Psoas muscle (tissue), 8 donors: ENCODE measurements around the gene SHOX. TPM values are rescaled to one million over a fixed set of nuclear protein-coding genes. Genes with fewer than 3 reads are reported as not detected.

ENCODE experiments used
- ATAC-seq, 4 donors: fragments of 200-7000 bp; cut with Tn5 transposase; one replicate each; pipeline ENCODE4 v1.9.1; 2020; ENCODE audit warnings: moderate library complexity in 3 of 4, mild to moderate bottlenecking in 2 of 4
- DNase-seq, 2 donors: peaks; one replicate each; pipeline ENCODE4 v3.0.0-alpha.2; 2020
- H3K27ac ChIP-seq: fragments of 200-600 bp; one replicate; pipeline ENCODE4 v1.8.0; 2022
- H3K27me3 ChIP-seq, 3 donors: fragments of 200-600 bp in 1 of 3; one replicate each; pipeline versions ENCODE4 v1.6.1 to v1.8.0; 2013 to 2022; ENCODE audit warnings: low read length in 2 of 3, mild to moderate bottlenecking in 2 of 3, moderate library complexity in 1 of 3; ENCODE audit not compliant: insufficient read depth in 3 of 3
- H3K36me3 ChIP-seq, 2 donors: fragments of 200-600 bp in 1 of 2; one replicate each; pipeline versions ENCODE4 v1.6.1 to v1.8.0; 2013 to 2022; ENCODE audit warnings: low read depth in 1 of 2, mild to moderate bottlenecking in 1 of 2, moderate library complexity in 1 of 2; ENCODE audit not compliant: insufficient read depth in 1 of 2
- H3K4me1 ChIP-seq: fragments of 200-600 bp; one replicate; pipeline ENCODE4 v1.8.0; 2022
- H3K4me3 ChIP-seq: fragments of 200-600 bp; one replicate; pipeline ENCODE4 v1.8.0; 2022; ENCODE audit warnings: mild to moderate bottlenecking
- H3K9me3 ChIP-seq: fragments of 200-600 bp; one replicate; pipeline ENCODE4 v1.8.0; 2022
- WGBS, 3 donors: extraction: QIAGEN DNeasy Blood & Tissue Kit; methylation state at CpG; one replicate each; pipeline versions ENCODE4 v1.1.6 to v1.1.7; 2013; 5-methylcytosine and 5-hydroxymethylcytosine counted together
- intact Hi-C, 2 donors: fragments of 100-400 bp; cut with DNase I; formaldehyde crosslinking; loops; one replicate each; pipeline versions ENCODE4 v1.11.0 to v1.14.2; 2022
- polyA plus RNA-seq, 3 donors: library from polyadenylated mRNA; stranded (reverse); fragments of 200-250 nt; gene quantifications; one replicate each; pipeline ENCODE4 v1.2.3, GENCODE V29; 2013
- total RNA-seq, 4 donors: library from RNA; stranded (reverse); fragmentation: NEBNext Ultra II Directional in 2 of 4; extraction: Animal tissue kit (Norgen Biotek cat#: 25700) in 2 of 4; gene quantifications; one replicate each; pipeline versions ENCODE4 v1.2.1 to v1.2.4, GENCODE V29; 2021 to 2023
- TF ChIP-seq, protein P1 (sequence below): fragments of 200-600 bp; IDR thresholded peaks from one replicate; pipeline ENCODE4 v1.8.0; 2022; ENCODE audit warnings: antibody characterized with exemption
- donor health status: healthy with polysubstance abuse.
- donor health status: DM: no; HTN: no; CAD: no; lungs with moderate emphysema.
- donor health status: Bipolar disorder and iron deficiency.
- donor health status: healthy.
- donor health status: DM: yes; HTN: yes; CAD: no.
- donor health status: DM: no; HTN: no; CAD: no.
- donor health status: DM: no; HTN: no; CAD: no.
- donor health status: DM: yes; HTN: yes; CAD: no.

SHOX gene
- total and polyA plus RNA-seq, 7 donors, result under 0.01 to 0.03 TPM; not detected in 5

- no peak for ATAC-seq
- H3K4me3 ChIP-seq, result no peak overlapping the region
- WGBS, 3 donors, result 55 to 65% (median 61%) methylated on average over 19 of the region's 19 CpGs
- DNase-seq, result no peak
- H3K9me3 ChIP-seq, result peaks cover 8% of the 10 kb centered on the region
- no peaks in the 10 kb centered on the region for H3K27me3 ChIP-seq
- H3K27ac ChIP-seq, result no peak overlapping the region
- H3K4me1 ChIP-seq, result no peaks in the 10 kb centered on the region
- TF ChIP-seq, protein P1, sequence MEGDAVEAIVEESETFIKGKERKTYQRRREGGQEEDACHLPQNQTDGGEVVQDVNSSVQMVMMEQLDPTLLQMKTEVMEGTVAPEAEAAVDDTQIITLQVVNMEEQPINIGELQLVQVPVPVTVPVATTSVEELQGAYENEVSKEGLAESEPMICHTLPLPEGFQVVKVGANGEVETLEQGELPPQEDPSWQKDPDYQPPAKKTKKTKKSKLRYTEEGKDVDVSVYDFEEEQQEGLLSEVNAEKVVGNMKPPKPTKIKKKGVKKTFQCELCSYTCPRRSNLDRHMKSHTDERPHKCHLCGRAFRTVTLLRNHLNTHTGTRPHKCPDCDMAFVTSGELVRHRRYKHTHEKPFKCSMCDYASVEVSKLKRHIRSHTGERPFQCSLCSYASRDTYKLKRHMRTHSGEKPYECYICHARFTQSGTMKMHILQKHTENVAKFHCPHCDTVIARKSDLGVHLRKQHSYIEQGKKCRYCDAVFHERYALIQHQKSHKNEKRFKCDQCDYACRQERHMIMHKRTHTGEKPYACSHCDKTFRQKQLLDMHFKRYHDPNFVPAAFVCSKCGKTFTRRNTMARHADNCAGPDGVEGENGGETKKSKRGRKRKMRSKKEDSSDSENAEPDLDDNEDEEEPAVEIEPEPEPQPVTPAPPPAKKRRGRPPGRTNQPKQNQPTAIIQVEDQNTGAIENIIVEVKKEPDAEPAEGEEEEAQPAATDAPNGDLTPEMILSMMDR, result no peak
- intact Hi-C loops, result no loop called here
- H3K36me3 ChIP-seq, result no peaks in the 10 kb centered on the region
These were observed 64.2 kb downstream of the SHOX start for GRCh38 chrX:694800-695199.

- TF ChIP-seq, protein P1, result no peak
- 54 to 63% (median 61%) methylated on average over 20 of the region's 20 CpGs for WGBS, 3 donors
- Histone ChIP-seq H3K4me1 (no peaks in the 10 kb centered on the region), H3K4me3 (no peak overlapping the region), H3K27ac (no peak overlapping the region), H3K27me3 (peaks cover 0 to 2% (median 0%) of the 10 kb centered on the region in 3 donors), H3K9me3 (peaks cover 8% of the 10 kb centered on the region), H3K36me3 (no peaks in the 10 kb centered on the region)
- ATAC-seq, result no peak
- intact Hi-C loops, result no loop called here
- no peak for DNase-seq
These were observed 67.6 kb downstream of the SHOX start for GRCh38 chrX:698206-698605.

DNA sequence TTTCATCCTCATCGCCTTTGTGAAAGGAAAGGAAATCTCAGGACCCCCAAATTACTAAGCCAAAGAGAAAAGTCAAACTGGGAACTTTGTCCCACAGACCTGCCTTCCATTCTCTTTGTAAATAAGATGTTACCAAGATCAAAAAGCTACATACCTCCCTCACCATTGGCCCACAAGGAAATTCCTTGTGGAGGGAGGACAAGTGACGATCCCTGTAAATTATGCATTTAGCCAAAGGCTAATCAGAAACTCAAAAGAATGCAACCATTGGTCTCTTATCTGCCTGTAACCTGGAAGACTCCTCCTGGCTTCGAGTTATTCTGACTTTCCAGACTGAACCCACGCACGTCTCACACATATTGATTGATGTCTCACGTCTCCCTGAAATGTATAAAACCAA, 70.3 kb downstream of the SHOX start:
- DNase-seq (no peak), ATAC-seq (no peak)
- H3K27ac ChIP-seq, result no peak overlapping the region
- peaks cover 3% of the 10 kb centered on the region for H3K9me3 ChIP-seq
- 52 to 56% (median 55%) methylated on average over 6 of the region's 6 CpGs for WGBS, 3 donors
- TF ChIP-seq, protein P1, result no peak
- H3K4me3 ChIP-seq, result no peak overlapping the region
- no peaks in the 10 kb centered on the region for H3K36me3 ChIP-seq
- H3K4me1 ChIP-seq, result no peaks in the 10 kb centered on the region
- H3K27me3 ChIP-seq, result peaks cover 0 to 2% (median 0%) of the 10 kb centered on the region in 3 donors
- intact Hi-C loops, result no loop called here

DNA sequence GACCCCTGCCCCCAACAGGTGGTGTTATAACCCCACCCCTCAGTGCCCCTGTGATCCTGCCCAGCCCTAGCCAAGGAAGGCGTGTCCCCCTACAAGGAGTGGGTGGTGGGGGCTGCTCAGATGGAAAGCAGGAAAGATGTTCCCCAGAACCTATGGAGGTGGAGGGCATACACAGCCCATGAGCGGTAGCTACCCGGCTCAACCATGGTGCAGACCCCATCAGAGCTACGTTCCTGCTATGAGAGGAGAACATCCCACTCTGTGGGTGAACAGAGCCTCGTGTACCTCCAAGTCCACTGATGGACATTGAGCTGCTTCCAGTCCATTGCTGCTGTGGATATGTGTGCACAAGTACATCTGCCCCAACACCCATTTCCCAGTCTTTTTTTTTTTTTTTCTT, 71.1 kb downstream of the SHOX start:
- WGBS, 3 donors, result 77 to 88% (median 85%) methylated on average over 5 of the region's 5 CpGs
- Histone ChIP-seq H3K9me3 (peaks cover 3% of the 10 kb centered on the region), H3K4me3 (no peak overlapping the region), H3K27me3 (peaks cover 0 to 2% (median 0%) of the 10 kb centered on the region in 3 donors), H3K27ac (no peak overlapping the region), H3K4me1 (no peaks in the 10 kb centered on the region), H3K36me3 (no peaks in the 10 kb centered on the region)
- DNase-seq (no peak), ATAC-seq (no peak)
- TF ChIP-seq, protein P1, result no peak
- intact Hi-C loops, result no loop called here

DNA sequence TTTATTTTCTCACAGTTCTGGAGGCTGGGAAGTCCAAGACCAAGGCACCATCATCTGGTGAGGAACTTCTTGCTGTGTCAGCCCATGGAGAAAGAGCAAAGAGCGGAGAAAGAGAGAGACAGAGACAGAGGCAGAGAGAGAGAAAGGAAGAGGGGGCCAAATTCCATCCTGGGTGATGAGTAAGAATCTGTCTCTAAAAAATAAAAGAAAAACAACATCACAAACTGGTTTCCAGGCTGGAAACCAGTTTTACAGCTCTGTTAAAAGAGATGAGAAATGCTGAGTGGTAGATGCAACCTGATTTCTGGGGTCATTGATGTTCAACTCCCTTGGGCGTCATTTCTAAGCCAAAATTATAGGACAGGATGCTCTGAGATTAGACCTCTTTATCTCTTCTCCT, 72.9 kb downstream of the SHOX start:
- WGBS, 3 donors, result 74 to 87% (median 86%) methylated on average over 2 of the region's 2 CpGs

More for the DNA sequence above, 72.9 kb downstream of the SHOX start:
- TF ChIP-seq, protein P1, result no peak
- H3K27ac ChIP-seq, result no peak overlapping the region
- H3K27me3 ChIP-seq, result peaks cover 0 to 2% (median 0%) of the 10 kb centered on the region in 3 donors
- H3K9me3 ChIP-seq, result peaks cover 8% of the 10 kb centered on the region
- H3K36me3 ChIP-seq, result no peaks in the 10 kb centered on the region
- intact Hi-C loops, result no loop called here
- DNase-seq (no peak), ATAC-seq (no peak)
- no peak overlapping the region for H3K4me3 ChIP-seq
- H3K4me1 ChIP-seq, result no peaks in the 10 kb centered on the region
